ENCODE data around the gene TMEM255B. TPM values are rescaled to one million over a fixed set of nuclear protein-coding genes. Genes with fewer than 3 reads are reported as not detected.

TMEM255B gene
- total and polyA plus RNA-seq, 2 of the 4 experiments (the other 2 are of a cell fraction), result 0.36 to 0.94 TPM

- WGBS, 2 experiments (ENCODE audit: extremely low coverage in 2 of 2, insufficient read length in 1 of 2), result 89% methylated on average over 7 of the region's 19 CpGs; no CpG with 5 or more reads in 1 of the 2 experiments
- CTCF ChIA-PET, result no interaction called here
- Histone ChIP-seq H3K27ac (ENCODE audit: insufficient read depth, low read length) (no peak overlapping the region), H4K8ac (ENCODE audit: low read depth in 2 of 2, low read length in 2 of 2) (no peak overlapping the region), H2AFZ (replicated peaks; ENCODE audit: low read length, poor library complexity) (no peak overlapping the region), H3K9me3 (ENCODE audit: control insufficient read depth, insufficient read depth, low read length) (peaks cover 2% of the 10 kb centered on the region; the same call in 1 of the 2 replicates), H3K79me1 (ENCODE audit: low read depth in 1 of 2, low read length in 2 of 2) (no peaks in the 10 kb centered on the region), H4K91ac (ENCODE audit: insufficient read depth, low read depth, low read length) (no peak overlapping the region), H2AK9ac (replicated peaks; ENCODE audit: low read depth, low read length, poor library complexity) (no peak overlapping the region), H3K23ac (ENCODE audit: low read depth, low read length) (no peak overlapping the region), H3K4me1 (ENCODE audit: control insufficient read depth, insufficient read depth, low read length) (no peaks in the 10 kb centered on the region), H3K27me3 (ENCODE audit: control insufficient read depth, insufficient read depth, low read length) (peaks cover 35% of the 10 kb centered on the region), H4K20me1 (ENCODE audit: insufficient read depth, low read length) (no peaks in the 10 kb centered on the region), H2BK5ac (ENCODE audit: low read depth, low read length, poor library complexity, severe bottlenecking) (no peak overlapping the region), H3K4me2 (ENCODE audit: low read depth, low read length) (no peak overlapping the region), H3K9me1 (ENCODE audit: insufficient read depth, low read length) (no peaks in the 10 kb centered on the region), H3K36me3 (ENCODE audit: control insufficient read depth, insufficient read depth, low read length) (no peaks in the 10 kb centered on the region), H3K14ac (replicated peaks; ENCODE audit: low read depth, low read length) (no peak overlapping the region), H2BK15ac (ENCODE audit: low read depth, low read length) (no peak overlapping the region), H3K9ac (ENCODE audit: low read depth, low read length) (no peak overlapping the region), H2BK20ac (ENCODE audit: low read depth, low read length) (no peak overlapping the region), H3K56ac (ENCODE audit: extremely low read depth, insufficient read depth, low read length) (no peak overlapping the region), H2BK120ac (ENCODE audit: low read depth, low read length) (no peak overlapping the region), H2AK5ac (ENCODE audit: low read depth, low read length) (no peak overlapping the region), H3K4me3 (ENCODE audit: insufficient read depth, low read depth, low read length) (no peak overlapping the region), H4K5ac (ENCODE audit: low read depth, low read length) (no peak overlapping the region), H3K4ac (ENCODE audit: low read depth, low read length) (no peak overlapping the region), H3K18ac (ENCODE audit: low read depth, low read length) (no peak overlapping the region)
- POLR2A ChIA-PET (ENCODE audit: unreplicated experiment), result no interaction called here
- in situ Hi-C loops (cut with MboI; ENCODE audit: low sequenced_read_pairs) (no loop called here), dilution Hi-C loops (cut with HindIII; ENCODE audit: low sequenced_read_pairs, unreplicated experiment) (no loop called here), intact Hi-C loops (cut with micrococcal nuclease) (no loop called here)
- ATAC-seq (ENCODE audit: low read depth) (no peak), DNase-seq (no peak)
- no peak for TF ChIP-seq FOS (IDR thresholded peaks at IDR 0.05; ENCODE audit: low read depth, low read length)
- no peak for TF ChIP-seq RFX5 (IDR thresholded peaks at IDR 0.05; ENCODE audit: low read depth, low read length)
- TF ChIP-seq SMC3 (IDR thresholded peaks at IDR 0.05; ENCODE audit: low read depth, low read length), result no peak
- TF ChIP-seq POLR2A (IDR thresholded peaks at IDR 0.05; ENCODE audit: low read depth, low read length), result no peak
- TF ChIP-seq, protein P1, sequence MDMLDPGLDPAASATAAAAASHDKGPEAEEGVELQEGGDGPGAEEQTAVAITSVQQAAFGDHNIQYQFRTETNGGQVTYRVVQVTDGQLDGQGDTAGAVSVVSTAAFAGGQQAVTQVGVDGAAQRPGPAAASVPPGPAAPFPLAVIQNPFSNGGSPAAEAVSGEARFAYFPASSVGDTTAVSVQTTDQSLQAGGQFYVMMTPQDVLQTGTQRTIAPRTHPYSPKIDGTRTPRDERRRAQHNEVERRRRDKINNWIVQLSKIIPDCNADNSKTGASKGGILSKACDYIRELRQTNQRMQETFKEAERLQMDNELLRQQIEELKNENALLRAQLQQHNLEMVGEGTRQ (IDR thresholded peaks at IDR 0.05; ENCODE audit: low read depth, low read length), result no peak
- TF ChIP-seq RCOR1 (IDR thresholded peaks at IDR 0.05; ENCODE audit: insufficient replicate concordance, low read length), result no peak
- TF ChIP-seq MXI1 (IDR thresholded peaks at IDR 0.05; ENCODE audit: borderline replicate concordance, low read depth, low read length), result no peak
- TF ChIP-seq BHLHE40 (IDR thresholded peaks at IDR 0.05; ENCODE audit: low read depth, low read length), result no peak
- no peak for TF ChIP-seq CHD1 (IDR thresholded peaks at IDR 0.05; ENCODE audit: low read depth, low read length)
- no peak for TF ChIP-seq NFE2L2 (IDR thresholded peaks at IDR 0.05; ENCODE audit: low read depth, low read length)
- TF ChIP-seq ELK1 (IDR thresholded peaks at IDR 0.05; ENCODE audit: borderline replicate concordance, low read depth, low read length), result no peak
- TF ChIP-seq MAFK (IDR thresholded peaks at IDR 0.05; ENCODE audit: low read depth, low read length), result no peak
- TF ChIP-seq RAD21 (IDR thresholded peaks at IDR 0.05; ENCODE audit: low read length), result no peak
- no TSS peak for BruUV-seq (replicated peaks)
These were observed 6.0 kb downstream of the TMEM255B start for GRCh38 chr13:113764793-113765563.

All from IMR-90 (cell line).